ENCODE measurements around the gene NACC2.

Gene NACC2

DNA sequence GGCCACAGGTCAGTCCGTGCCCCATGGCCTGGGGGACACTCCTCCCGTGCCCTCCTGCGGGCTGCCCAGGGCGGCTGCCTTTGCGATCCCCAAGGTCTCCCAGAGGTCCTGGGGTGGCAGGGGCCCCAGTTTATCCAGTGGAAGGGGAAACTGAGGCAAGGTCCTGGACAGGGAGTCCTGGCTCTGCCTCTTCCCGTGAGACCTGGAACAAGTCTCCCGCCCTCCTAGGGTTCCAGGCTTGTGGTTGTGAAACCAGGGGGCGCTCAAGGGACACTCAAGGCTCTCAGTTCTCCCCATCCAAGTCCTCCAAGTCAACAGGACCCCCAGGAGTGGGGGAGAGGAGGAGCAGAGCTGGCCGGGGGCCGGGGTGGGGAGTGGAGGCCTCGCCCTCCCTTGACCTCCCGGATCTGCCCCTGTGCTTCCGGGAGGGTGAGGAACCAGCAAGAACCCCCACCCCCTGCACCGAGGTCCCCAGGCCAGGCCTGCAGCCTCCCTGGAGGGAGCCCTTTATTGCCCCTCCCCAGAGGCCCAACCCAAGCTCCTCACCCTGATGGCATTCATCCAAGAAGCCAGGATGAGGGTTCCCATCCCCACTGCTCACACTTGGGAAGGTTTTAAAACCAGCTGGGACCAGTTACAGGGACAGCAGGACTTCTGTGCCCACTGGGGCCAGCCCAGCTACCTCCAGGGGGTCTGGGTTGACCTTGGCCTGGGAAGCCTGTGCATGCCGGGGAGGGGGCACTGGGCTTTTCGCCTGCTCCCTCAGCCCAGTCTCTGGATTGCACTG, 48.3 kb upstream of the NACC2 start (continued):
- peak; percentile 58 for TF ChIP-seq ZBTB8A (tag by site-specific recombination; IDR thresholded peaks at IDR 0.05)
- no peak for TF ChIP-seq HOXD13 (CRISPR knock-in tag; IDR thresholded peaks at IDR 0.05; ENCODE audit: borderline replicate concordance)
- TF ChIP-seq ZNF777 (tag by site-specific recombination; IDR thresholded peaks at IDR 0.05; ENCODE audit: borderline replicate concordance) = no peak
- no peak for TF ChIP-seq ZNF660 (tag by site-specific recombination; IDR thresholded peaks at IDR 0.05)
- TF ChIP-seq YY1 (tag by site-specific recombination; IDR thresholded peaks at IDR 0.05) = no peak
- TF ChIP-seq ZNF600 (tag by site-specific recombination; IDR thresholded peaks at IDR 0.05) = no peak
- no peak for TF ChIP-seq ZNF664 (tag by site-specific recombination; IDR thresholded peaks at IDR 0.05)
- no peak for TF ChIP-seq ZNF221 (tag by site-specific recombination; IDR thresholded peaks at IDR 0.05; ENCODE audit: borderline replicate concordance)
- TF ChIP-seq ZBTB21 (tag by site-specific recombination; IDR thresholded peaks at IDR 0.05) = no peak
- TF ChIP-seq SP2 (tag by site-specific recombination; IDR thresholded peaks at IDR 0.05) = no peak
- TF ChIP-seq ZNF596 (tag by site-specific recombination; IDR thresholded peaks at IDR 0.05) = no peak
- no peak for TF ChIP-seq ZNF37A (tag by site-specific recombination; IDR thresholded peaks at IDR 0.05)

DNA sequence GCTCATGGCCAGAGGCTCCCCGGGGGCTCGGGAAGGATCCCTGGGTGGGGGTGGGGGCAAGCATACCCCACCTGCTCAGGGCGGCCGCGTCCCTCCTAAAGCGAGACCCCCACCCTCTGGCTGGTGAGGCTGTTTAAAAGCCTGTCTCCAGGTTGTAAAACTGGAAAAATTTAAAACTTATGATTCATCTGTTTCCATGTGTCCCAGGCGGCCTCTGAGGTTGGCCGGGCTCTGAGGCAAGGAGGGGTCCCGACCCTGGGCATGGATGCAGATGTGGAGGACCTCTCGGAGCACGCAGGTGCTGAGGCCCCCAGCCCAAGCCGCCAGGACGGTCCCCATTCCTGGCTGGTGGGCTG, 47.7 kb upstream of the NACC2 start:
- Histone ChIP-seq H3K9me3 (ENCODE audit: control insufficient read depth, insufficient read depth, low read depth, low read length) (no peaks in the 10 kb centered on the region), H3K4me3 (ENCODE audit: low read depth, low read length) (no peak overlapping the region), H3K4me1 (ENCODE audit: control insufficient read depth, insufficient read depth, low read length) (no peaks in the 10 kb centered on the region), H3K36me3 (ENCODE audit: control insufficient read depth in 2 of 2, insufficient read depth in 1 of 2, low read length in 2 of 2) (no peaks in the 10 kb centered on the region), H3K27ac (ENCODE audit: extremely low read depth, low read depth, low read length) (no peak overlapping the region)
- CTCF ChIA-PET = interaction anchor here (0.6 to 1.0 kb wide), 2 partner anchors 85 to 257 kb away, joined by 3 read pairs; no protein-coding TSS in a partner anchor
- no peak for TF ChIP-seq ZNF514 (tag by site-specific recombination; IDR thresholded peaks at IDR 0.05)
- POLR2A ChIA-PET = no interaction called here

DNA sequence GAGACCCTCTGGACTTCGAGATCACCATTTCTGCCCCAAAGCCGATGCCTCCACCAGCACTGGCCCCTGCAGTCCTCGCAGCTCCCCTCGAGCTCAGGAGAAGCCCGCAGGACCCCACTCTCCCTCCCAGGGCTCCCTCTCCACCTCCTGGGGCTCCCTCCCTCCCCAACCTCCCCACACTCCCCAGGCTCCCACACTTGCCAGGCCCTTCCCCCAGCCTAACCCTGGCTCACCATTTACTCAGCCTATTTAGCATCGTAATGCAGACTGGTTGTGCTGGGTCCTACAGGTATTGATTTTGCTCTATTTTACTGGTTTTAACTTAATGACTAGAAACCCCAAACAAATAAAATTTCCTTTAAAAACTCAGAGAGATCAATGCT, 47.3 kb upstream of the NACC2 start:
- H3K27ac ChIP-seq (ENCODE audit: extremely low read depth, low read depth, low read length) = no peak overlapping the region
- no peaks in the 10 kb centered on the region for H3K36me3 ChIP-seq (ENCODE audit: control insufficient read depth in 2 of 2, insufficient read depth in 1 of 2, low read length in 2 of 2)
- peak; percentile 29; the same call in 1 of the 2 replicates for TF ChIP-seq GLIS1 (tag by site-specific recombination; IDR thresholded peaks at IDR 0.05)
- TF ChIP-seq, protein P1, sequence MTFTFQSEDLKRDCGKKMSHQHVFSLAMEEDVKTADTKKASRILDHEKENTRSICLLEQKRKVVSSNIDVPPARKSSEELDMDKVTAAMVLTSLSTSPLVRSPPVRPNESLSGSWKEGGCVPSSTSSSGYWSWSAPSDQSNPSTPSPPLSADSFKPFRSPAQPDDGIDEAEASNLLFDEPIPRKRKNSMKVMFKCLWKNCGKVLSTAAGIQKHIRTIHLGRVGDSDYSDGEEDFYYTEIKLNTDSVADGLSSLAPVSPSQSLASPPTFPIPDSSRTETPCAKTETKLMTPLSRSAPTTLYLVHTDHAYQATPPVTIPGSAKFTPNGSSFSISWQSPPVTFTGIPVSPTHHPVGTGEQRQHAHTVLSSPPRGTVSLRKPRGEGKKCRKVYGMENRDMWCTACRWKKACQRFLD (tag by site-specific recombination; IDR thresholded peaks at IDR 0.05) = no peak
- TF ChIP-seq ZIC2 (tag by site-specific recombination; IDR thresholded peaks at IDR 0.05) = 0 out of 2 replicates have a peak, but pooled peaks have one; percentile 10
- TF ChIP-seq ZNF549 (tag by site-specific recombination; IDR thresholded peaks at IDR 0.05) = no peak
- H3K4me1 ChIP-seq (ENCODE audit: control insufficient read depth, insufficient read depth, low read length) = no peaks in the 10 kb centered on the region
- ChIA-PET CTCF (interaction anchor here (0.6 to 1.6 kb wide), 7 partner anchors 9 to 895 kb away, joined by 3 to 8 read pairs (median 3); no protein-coding TSS in a partner anchor), POLR2A (no interaction called here)
- no peak overlapping the region for H3K4me3 ChIP-seq (ENCODE audit: low read depth, low read length)
- no peaks in the 10 kb centered on the region for H3K9me3 ChIP-seq (ENCODE audit: control insufficient read depth, insufficient read depth, low read depth, low read length)

DNA sequence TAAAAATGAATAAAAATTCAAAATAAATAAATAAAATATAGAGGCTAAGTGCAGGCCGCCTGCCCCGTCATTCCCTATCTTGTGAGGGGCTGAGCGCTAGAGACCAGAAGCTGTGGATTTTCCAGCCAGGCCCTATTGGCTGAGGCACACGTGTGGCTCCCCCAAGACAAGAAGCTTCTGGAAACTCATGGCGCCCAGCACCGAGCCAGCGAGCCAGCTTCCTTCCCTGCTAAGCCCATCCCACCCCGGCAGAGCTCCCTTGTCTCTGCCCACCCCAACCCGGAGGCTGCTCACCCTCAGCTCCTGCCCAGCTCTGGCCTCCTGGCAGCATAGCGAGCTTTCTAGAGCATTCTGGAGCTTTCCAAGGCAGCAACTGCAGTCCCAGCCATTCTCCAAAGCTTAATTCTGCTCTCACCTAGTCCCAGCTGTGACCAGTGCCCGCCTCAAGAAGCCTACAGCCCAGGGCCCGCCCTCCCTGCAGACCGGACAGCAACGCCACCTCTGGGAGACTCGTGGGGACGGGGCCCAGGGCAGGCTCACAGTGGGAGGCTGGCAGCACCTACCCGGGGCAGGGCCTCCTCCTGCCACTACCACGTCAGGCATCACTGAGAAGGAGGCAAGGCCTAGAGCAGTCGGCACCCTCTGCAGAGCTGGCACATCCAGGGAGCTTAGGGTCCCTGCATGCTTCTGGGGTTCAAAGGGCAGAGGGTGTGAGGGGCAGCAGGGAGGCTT, 46.8 kb upstream of the NACC2 start:
- ChIA-PET CTCF (interaction anchor here (0.6 to 2.5 kb wide), 14 partner anchors 10 to 895 kb away, joined by 3 to 11 read pairs (median 4); no protein-coding TSS in a partner anchor), POLR2A (no interaction called here)
- no peaks in the 10 kb centered on the region for H3K36me3 ChIP-seq (ENCODE audit: control insufficient read depth in 2 of 2, insufficient read depth in 1 of 2, low read length in 2 of 2)
- H3K4me1 ChIP-seq (ENCODE audit: control insufficient read depth, insufficient read depth, low read length) = no peaks in the 10 kb centered on the region
- H3K4me3 ChIP-seq (ENCODE audit: low read depth, low read length) = no peak overlapping the region
- TF ChIP-seq SP2 (tag by site-specific recombination; IDR thresholded peaks at IDR 0.05) = 0 out of 2 replicates have a peak, but pooled peaks have one; percentile 14
- no peak for TF ChIP-seq ZNF529 (tag by site-specific recombination; IDR thresholded peaks at IDR 0.05; ENCODE audit: insufficient replicate concordance)
- TF ChIP-seq OVOL3 (tag by site-specific recombination; IDR thresholded peaks at IDR 0.05) = no peak
- TF ChIP-seq, protein P2, sequence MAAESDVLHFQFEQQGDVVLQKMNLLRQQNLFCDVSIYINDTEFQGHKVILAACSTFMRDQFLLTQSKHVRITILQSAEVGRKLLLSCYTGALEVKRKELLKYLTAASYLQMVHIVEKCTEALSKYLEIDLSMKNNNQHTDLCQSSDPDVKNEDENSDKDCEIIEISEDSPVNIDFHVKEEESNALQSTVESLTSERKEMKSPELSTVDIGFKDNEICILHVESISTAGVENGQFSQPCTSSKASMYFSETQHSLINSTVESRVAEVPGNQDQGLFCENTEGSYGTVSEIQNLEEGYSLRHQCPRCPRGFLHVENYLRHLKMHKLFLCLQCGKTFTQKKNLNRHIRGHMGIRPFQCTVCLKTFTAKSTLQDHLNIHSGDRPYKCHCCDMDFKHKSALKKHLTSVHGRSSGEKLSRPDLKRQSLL (tag by site-specific recombination; IDR thresholded peaks at IDR 0.05) = peak; percentile 57; the same call in 1 of the 2 replicates
- TF ChIP-seq ZNF239 (tag by site-specific recombination; IDR thresholded peaks at IDR 0.05) = no peak
- no peaks in the 10 kb centered on the region for H3K9me3 ChIP-seq (ENCODE audit: control insufficient read depth, insufficient read depth, low read depth, low read length)
- no peak overlapping the region for H3K27ac ChIP-seq (ENCODE audit: extremely low read depth, low read depth, low read length)

All from HEK293 (cell line).